Neuronal stem cell (in vitro differentiated cells): ENCODE data around the gene PGLYRP4.

Source experiments
- DNase-seq: peaks from one replicate; pipeline ENCODE4 v3.0.0-alpha.2; 2013; ENCODE audit warnings: low spot score
- H2AFZ ChIP-seq: one replicate; pipeline ENCODE4 v1.6.1; 2013; ENCODE audit warnings: mild to moderate bottlenecking, low read length, inconsistent platforms
- H2AK5ac ChIP-seq: 2 replicates; pipeline ENCODE4 v1.6.1; 2013; ENCODE audit warnings: low read depth, mild to moderate bottlenecking, inconsistent platforms, low read length, moderate library complexity, mixed read lengths
- H2BK120ac ChIP-seq: 2 replicates; pipeline ENCODE4 v1.6.1; 2013; ENCODE audit warnings: low read depth, mild to moderate bottlenecking, inconsistent platforms, low read length, moderate library complexity, mixed read lengths
- H2BK12ac ChIP-seq: one replicate; pipeline ENCODE4 v1.6.1; 2013; ENCODE audit warnings: low read length, inconsistent platforms
- H2BK15ac ChIP-seq: 2 replicates; pipeline ENCODE4 v1.6.1; 2013; ENCODE audit warnings: mild to moderate bottlenecking, low read length, inconsistent platforms, mixed read lengths
- H2BK5ac ChIP-seq: one replicate; pipeline ENCODE4 v1.6.1; 2013; ENCODE audit warnings: inconsistent platforms, mild to moderate bottlenecking, low read length, moderate library complexity
- H3K14ac ChIP-seq: one replicate; pipeline ENCODE4 v1.6.1; 2013; ENCODE audit warnings: low read length, inconsistent platforms
- H3K18ac ChIP-seq: 2 replicates; pipeline ENCODE4 v1.6.1; 2013; ENCODE audit warnings: low read length, inconsistent platforms
- H3K23ac ChIP-seq: 2 replicates; pipeline ENCODE4 v1.6.1; 2013; ENCODE audit warnings: low read depth, mild to moderate bottlenecking, mixed read lengths, low read length, inconsistent platforms; ENCODE audit not compliant: poor library complexity
- H3K27ac ChIP-seq: replicated peaks from 3 replicates; pipeline ENCODE4 v1.5.1; 2013; ENCODE audit warnings: low read length, inconsistent platforms
- H3K27me3 ChIP-seq, 3 experiments: 2 replicates each; pipeline ENCODE4 v1.6.1; 2013; ENCODE audit warnings: low read length in 3 of 3, mild to moderate bottlenecking in 2 of 3, inconsistent platforms in 1 of 3, low read depth in 1 of 3, mixed read lengths in 1 of 3, moderate library complexity in 1 of 3; ENCODE audit not compliant: control insufficient read depth in 3 of 3, insufficient read depth in 3 of 3
- H3K36me3 ChIP-seq, 2 donors: replicated peaks in 1 of 2; 2 replicates each; pipeline ENCODE4 v1.6.1; 2013; ENCODE audit warnings: low read length in 2 of 2; ENCODE audit not compliant: control insufficient read depth in 2 of 2, insufficient read depth in 2 of 2
- H3K4ac ChIP-seq: 2 replicates; pipeline ENCODE4 v1.6.1; 2013; ENCODE audit warnings: inconsistent platforms, mild to moderate bottlenecking, low read length, moderate library complexity
- H3K4me1 ChIP-seq, 2 donors: 1 replicate in 1 of 2; 2 replicates in 1 of 2; pipeline ENCODE4 v1.6.1; 2013; ENCODE audit warnings: low read length in 2 of 2, low read depth in 1 of 2; ENCODE audit not compliant: control insufficient read depth in 2 of 2, insufficient read depth in 1 of 2
- H3K4me2 ChIP-seq: one replicate; pipeline ENCODE4 v1.6.1; 2013; ENCODE audit warnings: mild to moderate bottlenecking, low read length, inconsistent platforms; ENCODE audit not compliant: insufficient read depth, poor library complexity, severe bottlenecking
- H3K4me3 ChIP-seq, 2 donors: 2 replicates each; pipeline ENCODE4 v1.5.1; 2013; ENCODE audit warnings: low read length in 2 of 2, mild to moderate bottlenecking in 2 of 2, inconsistent platforms in 1 of 2, moderate library complexity in 1 of 2
- H3K79me1 ChIP-seq: one replicate; pipeline ENCODE4 v1.6.1; 2013; ENCODE audit warnings: low read depth, mild to moderate bottlenecking, inconsistent platforms, low read length, moderate library complexity
- H3K9ac ChIP-seq: one replicate; pipeline ENCODE4 v1.6.1; 2013; ENCODE audit warnings: mild to moderate bottlenecking, low read depth, low read length, inconsistent platforms; ENCODE audit not compliant: poor library complexity
- H3K9me3 ChIP-seq, 2 donors: replicated peaks in 1 of 2; 2 replicates each; pipeline versions ENCODE3 to v1.6.1; 2013; ENCODE audit warnings: low read length in 2 of 2, mild to moderate bottlenecking in 2 of 2, inconsistent platforms in 1 of 2, low read depth in 1 of 2, mixed read lengths in 1 of 2, moderate library complexity in 1 of 2; ENCODE audit not compliant: control insufficient read depth in 2 of 2, insufficient read depth in 1 of 2
- H4K8ac ChIP-seq: one replicate; pipeline ENCODE4 v1.6.1; 2013; ENCODE audit warnings: low read depth, mild to moderate bottlenecking, inconsistent platforms, low read length, moderate library complexity
- H4K91ac ChIP-seq: one replicate; pipeline ENCODE4 v1.6.1; 2013; ENCODE audit warnings: low read length, low read depth, mild to moderate bottlenecking, inconsistent platforms; ENCODE audit not compliant: poor library complexity
- WGBS, 2 donors: extraction: QIAGEN DNeasy Blood & Tissue Kit; methylation state at CpG; one replicate each; pipeline ENCODE4 v1.1.7; 2013; ENCODE audit warnings: missing lambda C conversion rate in 2 of 2, mixed read lengths in 1 of 2; ENCODE audit not compliant: insufficient read length in 2 of 2, insufficient replicate concordance in 1 of 2; ENCODE audit errors: extremely low coverage in 2 of 2; 5-methylcytosine and 5-hydroxymethylcytosine counted together

Gene PGLYRP4

DNA sequence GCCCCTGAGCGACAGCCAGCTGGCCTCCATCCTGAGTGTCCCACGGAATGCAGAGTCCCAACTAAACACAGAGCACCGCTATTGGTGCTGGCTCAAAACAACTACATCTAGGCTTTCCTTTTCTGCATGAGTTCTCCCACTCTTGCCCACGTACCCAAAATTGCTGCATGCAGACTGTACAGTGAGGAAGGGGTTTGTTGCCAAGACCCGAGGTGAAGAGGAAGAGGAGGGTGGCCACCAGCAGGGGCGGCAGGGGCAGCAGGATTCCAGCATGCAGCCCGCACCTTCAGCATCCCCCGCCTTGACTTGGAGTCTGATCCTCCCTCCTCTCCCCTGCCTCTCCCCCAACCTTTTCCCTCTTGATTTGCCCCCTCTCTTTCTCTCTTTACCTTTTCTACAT is 17.1 kb upstream of the PGLYRP4 start:
- H3K36me3 ChIP-seq = no peaks in the 10 kb centered on the region
- H4K91ac ChIP-seq = no peak overlapping the region
- no peaks in the 10 kb centered on the region for H3K79me1 ChIP-seq
- H2AK5ac ChIP-seq = no peak overlapping the region
- H3K27me3 ChIP-seq = peaks cover 0 to 22% (median 0%) of the 10 kb centered on the region in 3 experiments
- H3K9me3 ChIP-seq = no peaks in the 10 kb centered on the region
- H3K27ac ChIP-seq = no peak overlapping the region
- peak overlapping the region; percentile 5 for H3K9ac ChIP-seq
- H3K23ac ChIP-seq = peak overlapping the region; percentile 21
- H2BK120ac ChIP-seq = no peak overlapping the region
- no peak overlapping the region for H3K4ac ChIP-seq
- no peaks in the 10 kb centered on the region for H3K4me1 ChIP-seq
- no peak overlapping the region for H2BK5ac ChIP-seq
- H2BK15ac ChIP-seq = no peak overlapping the region
- DNase-seq = no peak
- H3K4me2 ChIP-seq = no peak overlapping the region
- H3K18ac ChIP-seq = peak overlapping the region; percentile 15
- no peak overlapping the region for H2BK12ac ChIP-seq
- H2AFZ ChIP-seq = no peak overlapping the region
- H4K8ac ChIP-seq = no peak overlapping the region
- no peak overlapping the region for H3K14ac ChIP-seq
- WGBS, 2 donors = no CpG with 5 or more reads among the region's 8 CpGs
- no peak overlapping the region for H3K4me3 ChIP-seq

DNA sequence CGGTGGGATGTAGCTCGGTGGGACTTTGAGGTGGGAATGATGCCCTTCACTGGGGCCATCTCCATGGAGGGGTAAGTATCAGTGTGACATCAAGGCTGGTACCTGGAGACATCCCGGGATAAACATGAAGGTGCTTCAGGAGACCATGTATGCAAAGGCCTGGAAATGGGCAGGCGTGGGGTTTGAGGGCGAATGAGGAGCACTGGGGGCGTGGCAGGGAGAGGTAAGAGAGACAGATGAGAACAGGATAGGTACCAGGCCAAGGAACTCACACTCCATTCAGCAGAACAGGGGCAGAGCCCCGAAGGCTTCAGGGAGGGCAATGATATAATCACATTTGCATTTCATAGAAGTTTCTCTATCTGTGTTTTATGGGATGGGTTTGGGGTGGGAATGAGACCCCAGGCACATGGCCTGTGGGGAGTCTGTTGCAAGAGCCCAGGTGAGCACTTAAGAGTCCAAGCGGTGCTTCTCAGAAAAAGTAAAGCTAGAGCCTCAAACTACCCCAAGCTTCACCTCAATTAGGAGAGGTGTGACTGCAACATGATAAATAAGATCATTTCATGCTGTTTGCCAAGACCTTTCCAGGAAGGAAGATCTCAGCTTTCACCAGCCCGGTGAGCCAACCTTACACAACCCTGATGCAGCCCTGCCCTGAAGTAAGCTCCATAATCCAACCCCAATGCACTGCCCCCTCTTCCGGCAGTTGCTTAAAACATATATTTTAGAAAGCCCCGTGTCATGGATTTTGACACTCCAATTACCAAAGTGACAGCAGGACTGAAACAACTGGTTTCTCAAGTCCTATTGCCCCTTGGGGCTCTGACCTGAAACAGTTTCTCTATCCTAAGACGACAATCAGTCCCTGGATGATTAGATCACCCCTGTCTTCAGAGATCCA is 16.4 kb upstream of the PGLYRP4 start:
- Histone ChIP-seq H2BK15ac (no peak overlapping the region), H4K91ac (no peak overlapping the region), H2AFZ (no peak overlapping the region), H3K9ac (no peak overlapping the region), H3K79me1 (no peaks in the 10 kb centered on the region), H3K14ac (no peak overlapping the region), H2BK5ac (no peak overlapping the region), H3K27me3 (peaks cover 0 to 26% (median 0%) of the 10 kb centered on the region in 3 experiments), H4K8ac (no peak overlapping the region), H3K4me1 (no peaks in the 10 kb centered on the region), H2BK120ac (no peak overlapping the region), H3K4ac (no peak overlapping the region), H3K9me3 (no peaks in the 10 kb centered on the region), H2AK5ac (no peak overlapping the region), H2BK12ac (no peak overlapping the region), H3K23ac (peak overlapping the region; percentile 21), H3K27ac (no peak overlapping the region), H3K4me2 (no peak overlapping the region), H3K4me3 (no peak overlapping the region), H3K36me3 (no peaks in the 10 kb centered on the region), H3K18ac (no peak overlapping the region)
- DNase-seq = no peak
- no CpG with 5 or more reads among the region's 12 CpGs for WGBS, 2 donors

DNA sequence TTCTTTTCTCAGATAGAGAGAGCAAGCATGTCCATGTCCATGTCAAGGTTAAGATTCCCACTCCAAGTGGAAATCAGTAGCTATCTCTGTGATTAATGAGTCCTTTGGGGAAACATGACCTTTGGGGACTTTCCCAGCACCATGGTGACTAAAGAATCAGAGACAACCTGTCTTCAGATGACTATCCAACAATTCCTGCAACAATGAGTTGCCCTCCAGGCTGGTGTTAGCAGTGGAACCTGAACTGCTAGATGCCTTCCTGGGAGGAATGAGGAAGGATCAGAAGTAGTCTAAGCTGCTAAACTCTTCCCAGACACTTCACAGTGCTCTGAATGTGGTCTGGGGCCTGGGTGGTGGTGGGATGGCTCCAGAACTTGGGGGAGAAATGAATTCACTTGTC is 15.5 kb upstream of the PGLYRP4 start:
- DNase-seq = no peak
- Histone ChIP-seq H2AK5ac (no peak overlapping the region), H3K14ac (no peak overlapping the region)

DNA sequence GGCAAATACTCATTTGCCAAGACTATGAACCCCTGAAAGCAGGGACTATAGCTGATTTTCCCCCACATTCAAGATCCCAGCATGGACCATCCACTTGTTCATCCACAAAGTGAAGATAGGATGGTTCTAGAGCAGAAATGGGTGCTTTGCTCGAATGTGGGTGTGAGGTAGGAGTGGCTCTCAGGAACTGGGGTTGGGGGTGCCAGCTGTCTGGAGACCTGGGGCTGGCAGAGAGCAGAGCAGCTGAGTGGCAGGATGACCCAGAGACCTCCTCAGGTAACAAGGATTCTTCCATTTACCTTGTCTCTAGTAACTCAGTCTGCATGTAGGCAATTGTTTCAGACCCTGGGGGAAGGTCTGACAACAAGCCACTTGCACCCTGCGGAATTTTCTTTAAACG is 15.0 kb upstream of the PGLYRP4 start:
- no peak for DNase-seq

More for the DNA sequence above, 15.5 kb upstream of the PGLYRP4 start:
- H2BK5ac ChIP-seq = no peak overlapping the region
- H3K36me3 ChIP-seq = no peaks in the 10 kb centered on the region
- H3K9ac ChIP-seq = no peak overlapping the region
- no peak overlapping the region for H3K23ac ChIP-seq
- no peaks in the 10 kb centered on the region for H3K79me1 ChIP-seq
- H3K4me1 ChIP-seq = no peaks in the 10 kb centered on the region
- H3K9me3 ChIP-seq = no peaks in the 10 kb centered on the region
- H3K27me3 ChIP-seq = peaks cover 0 to 28% (median 0%) of the 10 kb centered on the region in 3 experiments
- H3K4me2 ChIP-seq = no peak overlapping the region
- H3K27ac ChIP-seq = no peak overlapping the region
- no peak overlapping the region for H4K91ac ChIP-seq
- H3K4me3 ChIP-seq = no peak overlapping the region
- H4K8ac ChIP-seq = no peak overlapping the region
- no peak overlapping the region for H3K18ac ChIP-seq
- no peak overlapping the region for H2BK15ac ChIP-seq
- no peak overlapping the region for H2BK12ac ChIP-seq
- no peak overlapping the region for H3K4ac ChIP-seq
- no peak overlapping the region for H2AFZ ChIP-seq
- H2BK120ac ChIP-seq = no peak overlapping the region

More for the DNA sequence above, 15.0 kb upstream of the PGLYRP4 start:
- Histone ChIP-seq H3K9me3 (no peaks in the 10 kb centered on the region), H3K4ac (no peak overlapping the region), H3K9ac (no peak overlapping the region), H3K4me2 (no peak overlapping the region), H3K27ac (no peak overlapping the region), H4K91ac (no peak overlapping the region), H2AFZ (no peak overlapping the region), H2BK12ac (no peak overlapping the region), H3K4me3 (no peak overlapping the region), H2BK5ac (no peak overlapping the region), H3K14ac (no peak overlapping the region), H3K79me1 (no peaks in the 10 kb centered on the region), H4K8ac (no peak overlapping the region), H2BK15ac (no peak overlapping the region), H2AK5ac (no peak overlapping the region), H3K36me3 (no peaks in the 10 kb centered on the region), H3K27me3 (peaks cover 0 to 33% (median 0%) of the 10 kb centered on the region in 3 experiments), H2BK120ac (no peak overlapping the region), H3K4me1 (no peaks in the 10 kb centered on the region), H3K23ac (no peak overlapping the region), H3K18ac (no peak overlapping the region)
- no CpG with 5 or more reads among the region's 3 CpGs for WGBS, 2 donors
